HCT116 (cell line): ENCODE measurements around the gene CSNK1D.

Source experiments
- EZH2 ChIP-seq: fragments of 200-600 bp; sonication (generic); IDR thresholded peaks from 2 replicates; pipeline ENCODE4 v1.6.1; 2017; ENCODE audit warnings: antibody characterized with exemption, mixed run types
- TF ChIP-seq, protein P1 (sequence below), 3 experiments: fragments of 200-600 bp in 1 of 3; sonication (generic) in 1 of 3; IDR thresholded peaks in 2 of 3; conservative IDR thresholded peaks in 1 of 3; 2 replicates each; pipeline ENCODE4 v1.5.1; 2012 to 2017; ENCODE audit warnings: low read depth in 2 of 3, low read length in 2 of 3, antibody characterized with exemption in 1 of 3, borderline replicate concordance in 1 of 3, control low read depth in 1 of 3, mild to moderate bottlenecking in 1 of 3, mixed read lengths in 1 of 3, mixed run types in 1 of 3, moderate library complexity in 1 of 3; ENCODE audit not compliant: insufficient read depth in 1 of 3

DNA sequence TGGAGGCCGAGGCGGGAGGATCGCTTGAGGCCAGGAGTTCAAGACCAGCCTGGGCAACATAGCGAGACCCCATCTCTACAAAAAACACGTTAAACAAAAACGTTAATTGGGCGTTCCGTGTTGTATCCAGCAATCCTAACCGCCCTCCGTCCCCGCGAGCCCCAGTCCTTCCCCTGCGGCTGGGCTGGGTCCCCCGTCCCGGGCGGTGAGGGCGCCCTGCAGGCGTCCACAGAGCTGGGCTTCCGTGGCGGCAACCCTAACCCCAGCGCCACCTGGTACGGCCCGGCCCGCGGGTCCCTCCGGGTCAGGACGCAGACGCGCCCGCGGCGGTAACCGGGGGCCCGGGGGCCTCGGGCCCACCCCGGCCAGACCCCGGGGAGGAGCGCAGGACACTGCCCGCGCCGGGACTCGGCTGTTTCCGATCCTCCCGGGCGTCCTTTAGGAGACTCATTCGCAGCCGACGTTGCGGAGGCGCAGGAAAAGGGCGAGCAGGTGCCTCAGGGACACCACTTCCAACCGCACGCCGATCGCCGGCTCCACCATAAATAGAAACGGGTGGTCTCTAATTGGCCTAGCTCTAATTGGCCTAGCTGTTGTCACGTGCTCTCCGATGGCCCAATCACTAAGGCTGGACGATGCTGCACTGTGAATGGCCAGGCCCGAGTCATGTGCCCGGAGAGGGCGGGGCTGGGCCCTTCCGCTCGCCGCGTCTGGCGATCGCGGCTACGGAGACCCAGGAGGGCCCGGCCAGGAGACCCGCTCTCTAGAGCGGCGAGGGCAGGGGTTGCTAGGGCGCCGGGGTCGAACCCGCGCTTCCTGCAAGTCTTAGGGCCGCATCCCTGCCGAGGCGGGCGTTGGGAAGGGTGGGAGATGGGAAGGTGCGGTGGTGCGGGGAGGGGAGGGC, 19.0 kb upstream of the CSNK1D start:
- no peak for TF ChIP-seq EZH2
- TF ChIP-seq, protein P1, sequence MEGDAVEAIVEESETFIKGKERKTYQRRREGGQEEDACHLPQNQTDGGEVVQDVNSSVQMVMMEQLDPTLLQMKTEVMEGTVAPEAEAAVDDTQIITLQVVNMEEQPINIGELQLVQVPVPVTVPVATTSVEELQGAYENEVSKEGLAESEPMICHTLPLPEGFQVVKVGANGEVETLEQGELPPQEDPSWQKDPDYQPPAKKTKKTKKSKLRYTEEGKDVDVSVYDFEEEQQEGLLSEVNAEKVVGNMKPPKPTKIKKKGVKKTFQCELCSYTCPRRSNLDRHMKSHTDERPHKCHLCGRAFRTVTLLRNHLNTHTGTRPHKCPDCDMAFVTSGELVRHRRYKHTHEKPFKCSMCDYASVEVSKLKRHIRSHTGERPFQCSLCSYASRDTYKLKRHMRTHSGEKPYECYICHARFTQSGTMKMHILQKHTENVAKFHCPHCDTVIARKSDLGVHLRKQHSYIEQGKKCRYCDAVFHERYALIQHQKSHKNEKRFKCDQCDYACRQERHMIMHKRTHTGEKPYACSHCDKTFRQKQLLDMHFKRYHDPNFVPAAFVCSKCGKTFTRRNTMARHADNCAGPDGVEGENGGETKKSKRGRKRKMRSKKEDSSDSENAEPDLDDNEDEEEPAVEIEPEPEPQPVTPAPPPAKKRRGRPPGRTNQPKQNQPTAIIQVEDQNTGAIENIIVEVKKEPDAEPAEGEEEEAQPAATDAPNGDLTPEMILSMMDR (IDR thresholded peaks at IDR 0.05 in 2 of 3, conservative IDR thresholded peaks at IDR 0.05 in 1 of 3; ENCODE audit: borderline replicate concordance in 1 of 3, insufficient read depth in 1 of 3, low read depth in 2 of 3, low read length in 2 of 3): no peak
